HepG2 (cell line): ENCODE data around the gene MCM8.

Experiments used
- CCAR2 ChIP-seq: fragments of 200-400 bp; formaldehyde crosslinking; optimal IDR thresholded peaks from 2 replicates; pipeline ENCODE3; 2018; ENCODE audit warnings: low read depth, mild to moderate bottlenecking, low read length, moderate library complexity
- ELF4 ChIP-seq: sonication (generic); formaldehyde crosslinking; IDR thresholded peaks from 2 replicates; pipeline ENCODE4 v1.5.0; 2020; ENCODE audit warnings: missing genetic modification reagents, mild to moderate bottlenecking, moderate library complexity, borderline replicate concordance
- POLR2A ChIP-seq, 2 experiments: IDR thresholded peaks; 2 replicates each; pipeline ENCODE4 v1.6.1; 2011; ENCODE audit warnings: low read depth in 2 of 2, low read length in 2 of 2, mild to moderate bottlenecking in 1 of 2, moderate library complexity in 1 of 2; ENCODE audit not compliant: insufficient read depth in 1 of 2
- ZKSCAN1 ChIP-seq: fragments of 150-350 bp; IDR thresholded peaks from 2 replicates; pipeline ENCODE4 v1.6.1; 2014; ENCODE audit warnings: low read length

DNA sequence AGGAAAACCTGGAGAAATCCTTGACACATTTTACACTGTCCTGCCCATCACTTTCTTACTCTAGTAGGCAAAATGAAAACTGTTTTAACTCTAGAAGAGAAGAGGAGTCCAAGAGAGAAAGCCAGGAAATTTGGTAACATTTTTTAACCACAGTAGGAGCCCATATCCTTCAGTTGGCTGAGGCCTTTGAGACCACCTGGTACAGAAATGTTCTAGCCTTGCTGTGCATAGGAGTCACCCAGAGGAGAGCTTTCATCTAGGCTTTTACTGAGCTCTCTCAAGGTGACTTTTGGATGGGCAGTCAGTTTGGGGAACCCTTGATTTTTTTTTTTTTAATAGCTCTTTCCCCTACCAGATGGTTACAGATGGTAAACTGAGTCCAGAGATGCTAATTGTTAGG, 78.4 kb downstream of the MCM8 start:
- TF ChIP-seq POLR2A (IDR thresholded peaks at IDR 0.05; ENCODE audit: insufficient read depth in 1 of 2, low read depth in 2 of 2, low read length in 2 of 2) = no peak
- TF ChIP-seq CCAR2 = no peak
- TF ChIP-seq ELF4 (CRISPR knock-in tag) = no peak
- TF ChIP-seq ZKSCAN1 = no peak
